ENCODE data around the gene ZFAND6.

ZFAND6 gene

GRCh38 chr15:80182611-80183261, 123.3 kb downstream of the ZFAND6 start:
- Histone ChIP-seq H3K4me3 (IDR thresholded peaks at IDR 0.05; ENCODE audit: insufficient read depth, low read depth, low read length) (no peak overlapping the region), H3K79me2 (ENCODE audit: insufficient read depth, low read depth) (no peaks in the 10 kb centered on the region), H2AFZ (ENCODE audit: low read depth) (no peak overlapping the region), H3K27me3 (ENCODE audit: insufficient read depth, low read depth) (no peaks in the 10 kb centered on the region), H3K27ac (no peak overlapping the region), H3K9ac (no peak overlapping the region), H3K4me2 (no peak overlapping the region), H3K4me1 (ENCODE audit: low read depth, poor library complexity, severe bottlenecking) (no peaks in the 10 kb centered on the region), H4K20me1 (ENCODE audit: insufficient read depth) (no peaks in the 10 kb centered on the region), H3K36me3 (ENCODE audit: insufficient read depth) (peaks cover 3% of the 10 kb centered on the region; the same call in 1 of the 2 replicates)
- no peak for TF ChIP-seq CTCF (conservative IDR thresholded peaks at IDR 0.05; ENCODE audit: low read depth, low read length)

- H3K27me3 ChIP-seq (ENCODE audit: insufficient read depth, low read depth), result no peaks in the 10 kb centered on the region
- no peaks in the 10 kb centered on the region for H3K79me2 ChIP-seq (ENCODE audit: insufficient read depth, low read depth)
- no peak overlapping the region for H3K4me3 ChIP-seq (IDR thresholded peaks at IDR 0.05; ENCODE audit: insufficient read depth, low read depth, low read length)
- no peak for TF ChIP-seq CTCF (conservative IDR thresholded peaks at IDR 0.05; ENCODE audit: low read depth, low read length)
- no peaks in the 10 kb centered on the region for H4K20me1 ChIP-seq (ENCODE audit: insufficient read depth)
- no peak overlapping the region for H2AFZ ChIP-seq (ENCODE audit: low read depth)
- H3K36me3 ChIP-seq (ENCODE audit: insufficient read depth), result peaks cover 3% of the 10 kb centered on the region; the same call in 1 of the 2 replicates
- H3K27ac ChIP-seq, result no peak overlapping the region
- H3K4me2 ChIP-seq, result no peak overlapping the region
- H3K9ac ChIP-seq, result no peak overlapping the region
- no peaks in the 10 kb centered on the region for H3K4me1 ChIP-seq (ENCODE audit: low read depth, poor library complexity, severe bottlenecking)
These were observed 123.8 kb downstream of the ZFAND6 start for GRCh38 chr15:80183306-80183705.

GRCh38 chr15:80183886-80184285, 124.4 kb downstream of the ZFAND6 start:
- Histone ChIP-seq H3K9ac (no peak overlapping the region), H3K36me3 (ENCODE audit: insufficient read depth) (peaks cover 3% of the 10 kb centered on the region; the same call in 1 of the 2 replicates), H3K27ac (no peak overlapping the region), H2AFZ (ENCODE audit: low read depth) (no peak overlapping the region), H3K4me2 (no peak overlapping the region), H3K27me3 (ENCODE audit: insufficient read depth, low read depth) (no peaks in the 10 kb centered on the region), H4K20me1 (ENCODE audit: insufficient read depth) (no peaks in the 10 kb centered on the region), H3K4me3 (IDR thresholded peaks at IDR 0.05; ENCODE audit: insufficient read depth, low read depth, low read length) (no peak overlapping the region), H3K4me1 (ENCODE audit: low read depth, poor library complexity, severe bottlenecking) (no peaks in the 10 kb centered on the region), H3K79me2 (ENCODE audit: insufficient read depth, low read depth) (no peaks in the 10 kb centered on the region)
- no peak for TF ChIP-seq CTCF (conservative IDR thresholded peaks at IDR 0.05; ENCODE audit: low read depth, low read length)

GRCh38 chr15:80184554-80184953, 125.1 kb downstream of the ZFAND6 start:
- no peak for TF ChIP-seq CTCF (conservative IDR thresholded peaks at IDR 0.05; ENCODE audit: low read depth, low read length)
- H3K27me3 ChIP-seq (ENCODE audit: insufficient read depth, low read depth), result no peaks in the 10 kb centered on the region
- no peak overlapping the region for H3K27ac ChIP-seq
- H3K9ac ChIP-seq, result no peak overlapping the region
- no peaks in the 10 kb centered on the region for H3K4me1 ChIP-seq (ENCODE audit: low read depth, poor library complexity, severe bottlenecking)
- H3K4me2 ChIP-seq, result no peak overlapping the region
- H3K36me3 ChIP-seq (ENCODE audit: insufficient read depth), result peaks cover 3% of the 10 kb centered on the region; the same call in 1 of the 2 replicates
- no peak overlapping the region for H2AFZ ChIP-seq (ENCODE audit: low read depth)
- H3K79me2 ChIP-seq (ENCODE audit: insufficient read depth, low read depth), result no peaks in the 10 kb centered on the region
- H3K4me3 ChIP-seq (IDR thresholded peaks at IDR 0.05; ENCODE audit: insufficient read depth, low read depth, low read length), result no peak overlapping the region
- H4K20me1 ChIP-seq (ENCODE audit: insufficient read depth), result no peaks in the 10 kb centered on the region

All from KMS-11 (cell line).